SK-N-SH (cell line): ENCODE data around the gene ZNF341.

Experiments
- CTCF ChIP-seq: fragments of 200-600 bp; sonication (generic); IDR thresholded peaks from 2 replicates; pipeline ENCODE4 v1.6.1; 2017; ENCODE audit warnings: antibody characterized with exemption, mild to moderate bottlenecking, moderate library complexity
- MAX ChIP-seq: IDR thresholded peaks from 2 replicates; pipeline ENCODE4 v1.4.0; 2012; ENCODE audit warnings: low read depth
- POLR2AphosphoS5 ChIP-seq: IDR thresholded peaks from 2 replicates; pipeline ENCODE4 v1.6.1; 2012; ENCODE audit warnings: low read depth, low read length
- RAD21 ChIP-seq: IDR thresholded peaks from 2 replicates; pipeline ENCODE4 v1.6.1; 2012; ENCODE audit warnings: mild to moderate bottlenecking, low read length
- USF1 ChIP-seq: IDR thresholded peaks from 2 replicates; pipeline ENCODE4 v1.4.0; 2012; ENCODE audit warnings: low read depth, borderline replicate concordance
- ZBTB33 ChIP-seq: IDR thresholded peaks from 2 replicates; pipeline ENCODE4 v1.4.0; 2012; ENCODE audit warnings: low read depth, borderline replicate concordance
- TF ChIP-seq, protein P1 (sequence below): IDR thresholded peaks from 2 replicates; pipeline ENCODE4 v1.6.1; 2012; ENCODE audit warnings: mild to moderate bottlenecking, low read depth, low read length, moderate library complexity

DNA sequence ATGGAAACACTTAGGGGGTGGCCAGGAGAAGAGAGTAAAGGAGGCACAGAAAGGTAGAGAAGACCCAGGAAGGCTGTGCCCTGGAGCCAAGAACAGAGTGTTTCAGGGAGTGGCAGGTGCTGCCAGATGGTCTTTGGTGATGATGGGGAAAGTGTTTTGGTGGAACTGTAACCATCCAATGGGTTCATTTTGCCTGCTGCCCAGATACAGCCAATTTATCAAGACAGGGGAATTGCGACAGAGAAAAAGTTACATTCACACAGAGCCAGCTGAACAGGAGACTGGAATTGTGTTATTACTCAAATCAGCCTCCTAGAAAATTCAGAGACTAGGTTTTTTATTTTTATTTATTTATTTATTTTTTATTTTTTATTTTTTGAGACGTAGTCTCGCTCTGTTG, 5.2 kb downstream of the ZNF341 start:
- TF ChIP-seq POLR2AphosphoS5 (no peak), CTCF (no peak), MAX (no peak), USF1 (no peak), ZBTB33 (no peak), RAD21 (no peak)
- TF ChIP-seq, protein P1, sequence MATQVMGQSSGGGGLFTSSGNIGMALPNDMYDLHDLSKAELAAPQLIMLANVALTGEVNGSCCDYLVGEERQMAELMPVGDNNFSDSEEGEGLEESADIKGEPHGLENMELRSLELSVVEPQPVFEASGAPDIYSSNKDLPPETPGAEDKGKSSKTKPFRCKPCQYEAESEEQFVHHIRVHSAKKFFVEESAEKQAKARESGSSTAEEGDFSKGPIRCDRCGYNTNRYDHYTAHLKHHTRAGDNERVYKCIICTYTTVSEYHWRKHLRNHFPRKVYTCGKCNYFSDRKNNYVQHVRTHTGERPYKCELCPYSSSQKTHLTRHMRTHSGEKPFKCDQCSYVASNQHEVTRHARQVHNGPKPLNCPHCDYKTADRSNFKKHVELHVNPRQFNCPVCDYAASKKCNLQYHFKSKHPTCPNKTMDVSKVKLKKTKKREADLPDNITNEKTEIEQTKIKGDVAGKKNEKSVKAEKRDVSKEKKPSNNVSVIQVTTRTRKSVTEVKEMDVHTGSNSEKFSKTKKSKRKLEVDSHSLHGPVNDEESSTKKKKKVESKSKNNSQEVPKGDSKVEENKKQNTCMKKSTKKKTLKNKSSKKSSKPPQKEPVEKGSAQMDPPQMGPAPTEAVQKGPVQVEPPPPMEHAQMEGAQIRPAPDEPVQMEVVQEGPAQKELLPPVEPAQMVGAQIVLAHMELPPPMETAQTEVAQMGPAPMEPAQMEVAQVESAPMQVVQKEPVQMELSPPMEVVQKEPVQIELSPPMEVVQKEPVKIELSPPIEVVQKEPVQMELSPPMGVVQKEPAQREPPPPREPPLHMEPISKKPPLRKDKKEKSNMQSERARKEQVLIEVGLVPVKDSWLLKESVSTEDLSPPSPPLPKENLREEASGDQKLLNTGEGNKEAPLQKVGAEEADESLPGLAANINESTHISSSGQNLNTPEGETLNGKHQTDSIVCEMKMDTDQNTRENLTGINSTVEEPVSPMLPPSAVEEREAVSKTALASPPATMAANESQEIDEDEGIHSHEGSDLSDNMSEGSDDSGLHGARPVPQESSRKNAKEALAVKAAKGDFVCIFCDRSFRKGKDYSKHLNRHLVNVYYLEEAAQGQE = no peak
